Right lobe of liver (tissue), 4 donors: Measurements from ENCODE around the gene OR10V1.

Source experiments
- POLR2A ChIP-seq: fragments of 450-650 bp; IDR thresholded peaks from one replicate; pipeline ENCODE4 v1.6.1; 2017; ENCODE audit warnings: antibody characterized with exemption, mild to moderate bottlenecking
- TF ChIP-seq, protein P1 (sequence below), 4 donors: fragments of 200-600 bp in 3 of 4; fragments of 450-650 bp in 1 of 4; IDR thresholded peaks; one replicate each; pipeline versions ENCODE4 v1.5.1 to v1.8.0; 2016 to 2022; ENCODE audit warnings: antibody characterized with exemption in 4 of 4, mild to moderate bottlenecking in 2 of 4
- donor health status: DM: no; HTN: no; CAD: no.
- donor health status: DM: no; HTN: no; CAD: no.
- donor health status: DM: no; HTN: yes; CAD: no.

DNA sequence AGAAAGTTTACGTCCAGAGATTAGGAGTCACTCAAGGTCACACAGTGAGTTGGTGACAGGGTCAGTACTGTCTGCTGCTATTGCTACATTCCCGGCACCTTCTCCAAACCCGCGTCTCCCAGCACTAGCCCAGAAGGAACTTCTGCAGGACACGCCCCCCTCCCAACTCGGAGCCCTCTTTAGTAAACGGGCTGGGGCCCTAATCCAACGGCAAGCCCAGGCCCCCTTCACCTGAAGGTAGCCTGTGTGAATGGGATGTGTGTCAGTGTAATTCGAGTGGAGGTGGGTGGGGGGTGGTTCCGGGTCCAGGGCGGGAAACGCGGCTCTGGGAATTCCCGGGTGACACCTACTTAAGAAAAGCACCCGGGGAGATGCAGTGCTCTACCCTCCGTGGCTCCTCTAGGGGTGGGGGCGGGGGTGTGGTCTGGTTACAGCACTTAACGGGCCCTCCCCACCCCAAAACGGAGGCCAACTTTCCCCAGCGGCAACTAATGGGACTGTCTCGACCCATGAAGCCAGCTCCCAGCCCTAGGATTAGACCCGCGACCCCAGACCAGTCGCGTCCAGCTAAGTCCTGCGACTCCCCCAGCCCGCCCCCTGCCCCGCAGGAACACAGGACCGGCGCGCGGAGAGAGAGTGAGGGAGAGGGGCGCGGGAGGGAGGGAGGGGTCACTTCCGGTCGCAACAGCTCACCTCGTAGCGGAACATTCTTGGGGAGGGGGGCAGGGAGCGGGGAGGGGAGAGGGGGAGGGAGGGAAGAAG lies 45.3 kb downstream of the OR10V1 start:
- TF ChIP-seq, protein P1, sequence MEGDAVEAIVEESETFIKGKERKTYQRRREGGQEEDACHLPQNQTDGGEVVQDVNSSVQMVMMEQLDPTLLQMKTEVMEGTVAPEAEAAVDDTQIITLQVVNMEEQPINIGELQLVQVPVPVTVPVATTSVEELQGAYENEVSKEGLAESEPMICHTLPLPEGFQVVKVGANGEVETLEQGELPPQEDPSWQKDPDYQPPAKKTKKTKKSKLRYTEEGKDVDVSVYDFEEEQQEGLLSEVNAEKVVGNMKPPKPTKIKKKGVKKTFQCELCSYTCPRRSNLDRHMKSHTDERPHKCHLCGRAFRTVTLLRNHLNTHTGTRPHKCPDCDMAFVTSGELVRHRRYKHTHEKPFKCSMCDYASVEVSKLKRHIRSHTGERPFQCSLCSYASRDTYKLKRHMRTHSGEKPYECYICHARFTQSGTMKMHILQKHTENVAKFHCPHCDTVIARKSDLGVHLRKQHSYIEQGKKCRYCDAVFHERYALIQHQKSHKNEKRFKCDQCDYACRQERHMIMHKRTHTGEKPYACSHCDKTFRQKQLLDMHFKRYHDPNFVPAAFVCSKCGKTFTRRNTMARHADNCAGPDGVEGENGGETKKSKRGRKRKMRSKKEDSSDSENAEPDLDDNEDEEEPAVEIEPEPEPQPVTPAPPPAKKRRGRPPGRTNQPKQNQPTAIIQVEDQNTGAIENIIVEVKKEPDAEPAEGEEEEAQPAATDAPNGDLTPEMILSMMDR (IDR thresholded peaks at IDR 0.05): peak in 2 of 4 donors; percentile 11 to 18
- no peak for TF ChIP-seq POLR2A
